ENCODE results near the gene HDAC8. TPM values are rescaled to one million over a fixed set of nuclear protein-coding genes. Genes with fewer than 3 reads are reported as not detected.
"Not testable (repeated sequence)": the region's sequence is repeated elsewhere in the genome, so short reads cannot be mapped to it uniquely, and the experiment has no call there.

Gene HDAC8
- total RNA-seq, 2 experiments from 2014 or later, result 23.6 to 23.8 TPM

DNA sequence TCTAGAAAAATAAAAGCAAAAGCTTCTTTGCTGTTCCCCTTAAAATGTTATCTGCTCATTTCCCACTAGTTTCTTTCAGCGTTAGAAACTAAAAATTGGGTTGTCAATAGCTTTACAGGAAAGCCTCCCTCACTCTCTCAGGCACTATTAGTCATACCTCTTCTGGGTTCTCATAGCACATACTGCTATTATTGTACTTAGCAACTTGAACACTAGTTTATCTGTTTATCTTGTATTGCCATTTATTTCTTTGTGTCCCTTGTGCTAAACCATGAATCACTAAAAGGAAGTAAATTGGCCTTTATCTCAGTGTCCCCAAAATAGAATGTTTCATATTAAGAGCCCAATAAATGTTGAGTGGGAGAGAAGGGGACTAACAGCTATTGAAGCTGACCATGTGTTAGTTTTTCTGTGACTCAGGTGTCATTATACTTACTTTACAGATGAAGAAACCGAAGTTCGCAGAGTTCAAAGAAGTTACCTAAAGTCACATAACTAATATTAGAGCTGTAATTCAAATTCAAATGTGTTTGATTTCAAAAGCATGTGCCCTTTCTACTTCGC is 142.2 kb downstream of the HDAC8 start:
- ChIA-PET POLR2A (no interaction called here), CTCF (no interaction called here)
- Mint-ChIP-seq H3K9me3 (ENCODE audit: insufficient read depth) (no peaks in the 10 kb centered on the region), H3K4me1 (ENCODE audit: low read depth) (no peaks in the 10 kb centered on the region), H3K27ac (no peak overlapping the region), H3K4me3 (no peak overlapping the region), H3K27me3 (ENCODE audit: low read depth) (no peaks in the 10 kb centered on the region), H3K36me3 (ENCODE audit: low read depth) (peaks cover 20% of the 10 kb centered on the region)
- ATAC-seq (no peak), DNase-seq (no peak)

DNA sequence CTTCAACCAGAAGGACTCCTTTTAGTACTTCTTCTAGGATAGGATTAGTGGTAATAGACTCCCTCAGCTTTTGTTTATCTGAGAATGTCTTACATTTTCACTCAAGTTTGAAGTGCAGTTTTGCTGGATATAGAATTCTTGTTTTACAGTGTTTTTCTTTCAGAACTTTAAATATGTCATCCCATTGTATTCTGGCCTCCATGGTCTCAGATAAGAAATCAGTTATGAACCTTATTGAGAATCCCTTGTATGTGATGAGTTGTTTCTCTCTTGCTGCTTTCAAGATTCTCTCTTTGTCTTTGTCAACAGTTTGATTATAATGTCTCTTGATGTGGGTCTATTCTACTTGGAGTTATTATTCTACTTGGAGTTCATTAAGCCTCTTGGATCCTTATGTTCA is 150.8 kb downstream of the HDAC8 start:
- Mint-ChIP-seq H3K9me3 (ENCODE audit: insufficient read depth) (peaks cover 15% of the 10 kb centered on the region), H3K4me3 (no peak overlapping the region), H3K4me1 (ENCODE audit: low read depth) (no peaks in the 10 kb centered on the region), H3K36me3 (ENCODE audit: low read depth) (peaks cover 8% of the 10 kb centered on the region), H3K27me3 (ENCODE audit: low read depth) (no peaks in the 10 kb centered on the region), H3K27ac (no peak overlapping the region)
- ChIA-PET POLR2A (no interaction called here), CTCF (no interaction called here)
- DNase-seq (no peak), ATAC-seq (no peak)

DNA sequence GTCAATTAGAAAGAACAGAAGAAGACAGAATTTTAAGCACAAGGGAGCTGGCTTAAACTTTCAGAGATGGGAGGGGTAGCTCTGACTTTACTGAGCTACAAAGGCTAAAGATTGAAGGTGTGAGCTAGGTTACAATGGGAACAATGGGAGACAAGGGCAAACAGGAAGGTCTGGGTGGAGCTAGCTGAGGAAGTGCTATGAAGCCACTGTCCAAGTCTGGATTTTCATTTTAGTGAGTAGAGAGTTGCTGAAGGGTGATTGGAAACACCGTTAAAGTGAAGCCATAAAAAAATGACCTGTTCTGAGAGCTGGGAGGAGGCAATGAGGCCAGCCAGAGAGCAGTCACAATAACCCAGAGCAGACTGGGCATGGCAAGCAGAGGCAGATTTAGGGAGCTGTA is 162.7 kb downstream of the HDAC8 start:
- no peak for DNase-seq
- ChIA-PET POLR2A (no interaction called here), CTCF (no interaction called here)
- Mint-ChIP-seq H3K27me3 (ENCODE audit: low read depth) (no peaks in the 10 kb centered on the region), H3K4me1 (ENCODE audit: low read depth) (peaks cover 4% of the 10 kb centered on the region), H3K36me3 (ENCODE audit: low read depth) (peaks cover 13% of the 10 kb centered on the region), H3K27ac (no peak overlapping the region), H3K4me3 (no peak overlapping the region), H3K9me3 (ENCODE audit: insufficient read depth) (no peaks in the 10 kb centered on the region)
- no peak for ATAC-seq

DNA sequence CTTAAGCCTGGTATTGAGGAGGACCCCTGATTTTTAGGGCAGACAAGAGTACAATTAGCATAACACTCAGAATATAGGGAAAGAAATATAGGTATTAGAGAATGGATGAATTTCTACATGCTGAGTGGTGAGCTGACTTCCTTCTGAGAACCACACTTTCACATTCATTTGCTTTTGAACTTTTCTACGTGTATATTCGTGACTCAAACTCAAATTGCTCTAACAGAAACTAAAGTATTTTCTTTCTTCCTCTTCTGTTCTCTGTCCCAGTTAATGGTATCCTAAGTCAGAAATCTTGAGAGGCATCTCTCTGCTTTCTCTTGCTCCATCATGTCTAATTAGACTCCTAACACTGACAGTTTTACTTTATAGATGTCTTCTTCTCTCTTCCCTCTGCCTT is 163.8 kb downstream of the HDAC8 start:
- Mint-ChIP-seq H3K4me3 (no peak overlapping the region), H3K4me1 (ENCODE audit: low read depth) (peaks cover 4% of the 10 kb centered on the region), H3K36me3 (ENCODE audit: low read depth) (peaks cover 9% of the 10 kb centered on the region), H3K27me3 (ENCODE audit: low read depth) (no peaks in the 10 kb centered on the region), H3K27ac (no peak overlapping the region), H3K9me3 (ENCODE audit: insufficient read depth) (no peaks in the 10 kb centered on the region)
- DNase-seq (no peak), ATAC-seq (no peak)
- CTCF ChIA-PET, result no interaction called here
- POLR2A ChIA-PET, result no interaction called here

DNA sequence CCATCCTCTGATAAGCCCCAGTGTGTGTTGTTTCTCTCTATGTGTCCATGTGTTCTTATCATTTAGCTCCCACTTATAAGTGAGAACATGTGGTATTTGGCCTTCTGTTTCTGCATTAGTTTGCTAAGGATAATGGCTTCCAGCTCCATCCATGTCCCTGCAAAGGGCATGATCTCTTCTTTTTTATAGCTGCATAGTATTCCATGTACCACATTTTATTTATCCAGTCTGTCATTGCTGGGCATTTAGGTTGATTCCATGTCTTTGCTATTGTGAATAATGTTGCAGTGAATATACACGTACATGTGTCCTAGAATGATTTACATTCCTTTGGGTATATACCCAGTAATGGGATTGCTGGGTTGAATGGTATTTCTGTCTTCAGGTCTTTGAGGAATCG is 167.5 kb downstream of the HDAC8 start:
- H3K4me1 Mint-ChIP-seq (ENCODE audit: low read depth); H3K9me3 Mint-ChIP-seq (ENCODE audit: insufficient read depth); H3K27ac Mint-ChIP-seq; CTCF ChIA-PET; H3K36me3 Mint-ChIP-seq (ENCODE audit: low read depth); H3K4me3 Mint-ChIP-seq; ATAC-seq; H3K27me3 Mint-ChIP-seq (ENCODE audit: low read depth); POLR2A ChIA-PET; DNase-seq: not testable (repeated sequence)

DNA sequence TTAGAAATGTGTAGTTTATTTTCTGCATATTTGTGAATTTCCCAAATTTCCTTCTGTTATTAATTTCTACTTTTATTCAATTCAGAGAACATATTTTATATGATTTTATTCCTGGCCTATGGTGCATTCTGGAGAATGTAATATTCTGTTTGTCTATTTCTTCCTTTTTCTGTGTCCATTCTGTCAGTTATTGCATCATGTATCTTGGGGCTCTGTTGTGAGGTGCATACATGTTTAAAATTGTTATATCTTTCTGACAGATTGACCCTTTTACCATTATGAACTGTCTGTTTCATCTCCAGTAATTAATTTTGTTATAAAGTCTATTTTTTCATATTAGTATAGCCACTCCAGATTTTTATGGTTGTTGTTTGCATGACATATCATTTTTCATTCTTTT is 170.0 kb downstream of the HDAC8 start:
- Mint-ChIP-seq H3K27me3 (ENCODE audit: low read depth) (no peaks in the 10 kb centered on the region), H3K27ac (no peak overlapping the region), H3K4me3 (no peak overlapping the region), H3K4me1 (ENCODE audit: low read depth) (no peaks in the 10 kb centered on the region), H3K36me3 (ENCODE audit: low read depth) (peaks cover 7% of the 10 kb centered on the region), H3K9me3 (ENCODE audit: insufficient read depth) (no peaks in the 10 kb centered on the region)
- no peak for ATAC-seq
- no peak for DNase-seq
- POLR2A ChIA-PET, result no interaction called here
- CTCF ChIA-PET, result no interaction called here

DNA sequence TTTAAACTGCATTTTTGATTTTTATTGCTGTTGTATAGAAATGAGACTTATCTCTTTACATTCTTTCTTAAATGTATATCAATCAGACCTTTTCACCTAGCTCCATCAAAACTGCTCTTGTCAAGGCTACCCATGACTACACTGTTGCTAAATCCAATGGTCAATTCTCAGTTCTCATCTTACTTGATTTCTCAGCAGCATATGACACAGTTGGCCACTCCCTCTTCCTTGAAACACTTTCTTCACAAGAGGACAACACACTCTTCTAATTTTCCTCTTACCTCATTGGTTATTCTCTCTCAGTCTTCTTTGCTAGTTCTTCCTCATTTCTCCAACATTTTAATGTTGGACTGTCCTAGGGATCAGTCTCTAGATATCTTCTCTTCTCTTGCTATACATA is 172.8 kb downstream of the HDAC8 start:
- H3K36me3 Mint-ChIP-seq (ENCODE audit: low read depth), result peaks cover 5% of the 10 kb centered on the region
- no peak for DNase-seq
- no peak overlapping the region for H3K4me3 Mint-ChIP-seq
- CTCF ChIA-PET, result no interaction called here
- POLR2A ChIA-PET, result no interaction called here
- no peaks in the 10 kb centered on the region for H3K9me3 Mint-ChIP-seq (ENCODE audit: insufficient read depth)
- no peak overlapping the region for H3K27ac Mint-ChIP-seq
- no peaks in the 10 kb centered on the region for H3K27me3 Mint-ChIP-seq (ENCODE audit: low read depth)
- H3K4me1 Mint-ChIP-seq (ENCODE audit: low read depth), result no peaks in the 10 kb centered on the region
- ATAC-seq, result no peak

DNA sequence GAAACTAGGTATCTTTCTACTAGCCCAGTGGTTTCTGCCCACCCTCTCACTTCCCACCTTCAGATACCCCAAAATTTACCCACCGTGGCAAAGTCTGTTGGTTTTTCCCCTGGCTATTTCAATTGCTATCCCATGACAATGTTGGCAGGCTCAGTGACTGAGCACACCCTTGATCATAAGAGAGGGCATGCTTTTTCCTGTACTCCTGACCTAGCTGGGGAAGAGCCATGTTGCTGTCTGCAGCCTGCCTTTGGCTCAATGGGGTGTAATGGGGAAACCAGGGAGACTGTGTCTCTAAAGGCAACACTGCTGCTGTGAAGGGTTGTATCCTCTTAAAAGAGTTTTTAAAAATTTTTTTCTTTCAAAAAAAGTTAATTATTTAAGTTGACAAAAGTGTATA is 176.5 kb downstream of the HDAC8 start:
- POLR2A ChIA-PET, result no interaction called here
- H3K9me3 Mint-ChIP-seq (ENCODE audit: insufficient read depth), result no peaks in the 10 kb centered on the region
- ATAC-seq, result no peak
- CTCF ChIA-PET, result no interaction called here
- H3K36me3 Mint-ChIP-seq (ENCODE audit: low read depth), result peaks cover 5% of the 10 kb centered on the region
- H3K4me3 Mint-ChIP-seq, result no peak overlapping the region
- H3K27me3 Mint-ChIP-seq (ENCODE audit: low read depth), result no peaks in the 10 kb centered on the region
- no peaks in the 10 kb centered on the region for H3K4me1 Mint-ChIP-seq (ENCODE audit: low read depth)
- no peak overlapping the region for H3K27ac Mint-ChIP-seq
- no peak for DNase-seq

DNA sequence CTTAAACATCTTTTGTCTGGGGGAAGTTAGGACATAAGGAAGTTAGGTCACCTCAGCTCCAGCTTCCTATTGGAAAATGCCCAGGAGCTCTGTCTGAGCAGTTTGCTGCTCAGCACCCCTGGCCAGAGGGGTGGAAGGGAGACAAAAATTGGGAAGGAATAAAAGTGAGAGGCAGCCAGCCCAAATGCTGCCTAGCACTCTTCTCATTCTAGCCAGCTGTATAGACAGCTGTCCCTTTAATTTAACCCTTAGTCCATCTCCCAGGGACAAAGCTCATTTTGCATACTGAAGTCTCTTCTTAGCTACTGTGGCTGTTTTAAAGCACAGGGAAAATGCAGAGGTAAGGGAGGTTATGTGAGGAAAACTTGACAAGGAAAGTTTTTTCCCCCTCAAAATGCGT is 177.4 kb downstream of the HDAC8 start:
- Mint-ChIP-seq H3K27ac (no peak overlapping the region), H3K36me3 (ENCODE audit: low read depth) (peaks cover 2% of the 10 kb centered on the region), H3K4me3 (no peak overlapping the region), H3K4me1 (ENCODE audit: low read depth) (no peaks in the 10 kb centered on the region), H3K27me3 (ENCODE audit: low read depth) (no peaks in the 10 kb centered on the region), H3K9me3 (ENCODE audit: insufficient read depth) (no peaks in the 10 kb centered on the region)
- no peak for DNase-seq
- ChIA-PET CTCF (no interaction called here), POLR2A (no interaction called here)
- ATAC-seq, result no peak

DNA sequence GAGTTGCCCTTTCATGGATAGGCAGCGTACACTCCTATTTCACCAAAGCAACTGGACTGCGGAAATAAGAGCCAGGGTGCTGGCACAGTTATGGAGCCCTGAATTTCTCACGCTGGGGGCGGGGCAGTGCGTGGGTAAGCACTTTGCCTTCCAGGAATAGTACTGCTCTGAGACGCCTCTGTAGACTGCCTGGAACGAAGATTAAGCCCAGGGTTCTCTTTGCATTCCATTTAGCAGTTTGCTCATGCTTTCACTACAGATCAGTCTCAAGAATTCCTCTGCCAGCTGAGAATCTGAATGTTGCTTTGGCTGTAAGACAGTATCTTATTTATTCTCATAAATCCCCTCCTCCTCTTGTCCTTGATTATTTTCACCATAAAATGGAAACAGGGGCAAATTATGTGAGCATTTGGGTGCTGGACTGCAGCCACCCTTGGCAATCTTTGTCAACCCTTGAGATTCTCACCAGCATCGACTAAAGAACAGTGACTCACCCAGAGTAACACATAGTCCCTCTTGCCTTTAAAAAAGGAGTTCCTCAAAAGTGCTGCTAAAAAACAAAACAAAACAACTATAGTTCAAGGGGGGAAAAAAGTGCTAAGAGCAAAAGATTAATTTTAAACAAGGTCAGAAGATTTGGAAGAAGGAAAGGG is 178.0 kb downstream of the HDAC8 start:
- ATAC-seq, result no peak
- no peaks in the 10 kb centered on the region for H3K9me3 Mint-ChIP-seq (ENCODE audit: insufficient read depth)
- no peaks in the 10 kb centered on the region for H3K36me3 Mint-ChIP-seq (ENCODE audit: low read depth)
- no peak overlapping the region for H3K27ac Mint-ChIP-seq
- no peak overlapping the region for H3K4me3 Mint-ChIP-seq
- no peak for DNase-seq
- ChIA-PET CTCF (no interaction called here), POLR2A (no interaction called here)
- no peaks in the 10 kb centered on the region for H3K27me3 Mint-ChIP-seq (ENCODE audit: low read depth)
- H3K4me1 Mint-ChIP-seq (ENCODE audit: low read depth), result no peaks in the 10 kb centered on the region

DNA sequence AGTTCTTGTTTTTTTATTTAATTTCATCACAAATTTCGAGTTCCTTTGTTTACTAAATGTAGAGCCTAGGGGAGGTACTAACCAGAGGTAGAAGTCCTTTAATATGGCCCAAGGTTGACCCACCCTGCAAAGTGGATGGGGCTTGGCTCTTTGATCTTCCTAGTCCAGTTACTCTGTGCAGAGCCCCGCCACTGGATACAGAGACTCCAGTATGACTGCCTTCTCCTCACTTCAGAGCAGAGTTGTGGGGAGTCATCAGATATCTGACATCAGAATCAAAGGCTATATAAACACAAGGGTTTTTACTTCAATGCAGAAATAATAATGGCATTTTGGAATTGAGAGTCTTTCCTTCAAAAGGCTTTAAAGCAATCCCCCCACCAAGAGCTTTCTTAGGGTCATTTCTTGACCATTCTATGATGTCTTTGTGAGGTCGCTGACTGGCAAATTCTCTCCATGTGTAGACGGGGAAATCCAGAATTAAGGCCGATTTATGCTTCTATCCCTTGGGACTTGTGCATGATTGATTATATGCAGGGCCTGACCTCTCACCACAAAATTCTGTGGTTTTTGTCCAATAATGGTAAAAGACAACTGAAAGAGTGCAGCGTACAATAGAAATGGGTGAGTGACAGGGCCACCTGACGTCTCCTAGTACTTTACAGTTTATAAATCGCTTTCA is 178.7 kb downstream of the HDAC8 start:
- Mint-ChIP-seq H3K27ac (no peak overlapping the region), H3K36me3 (ENCODE audit: low read depth) (no peaks in the 10 kb centered on the region), H3K9me3 (ENCODE audit: insufficient read depth) (no peaks in the 10 kb centered on the region), H3K27me3 (ENCODE audit: low read depth) (no peaks in the 10 kb centered on the region), H3K4me1 (ENCODE audit: low read depth) (no peaks in the 10 kb centered on the region), H3K4me3 (no peak overlapping the region)
- ChIA-PET CTCF (no interaction called here), POLR2A (no interaction called here)
- ATAC-seq (no peak), DNase-seq (no peak)

DNA sequence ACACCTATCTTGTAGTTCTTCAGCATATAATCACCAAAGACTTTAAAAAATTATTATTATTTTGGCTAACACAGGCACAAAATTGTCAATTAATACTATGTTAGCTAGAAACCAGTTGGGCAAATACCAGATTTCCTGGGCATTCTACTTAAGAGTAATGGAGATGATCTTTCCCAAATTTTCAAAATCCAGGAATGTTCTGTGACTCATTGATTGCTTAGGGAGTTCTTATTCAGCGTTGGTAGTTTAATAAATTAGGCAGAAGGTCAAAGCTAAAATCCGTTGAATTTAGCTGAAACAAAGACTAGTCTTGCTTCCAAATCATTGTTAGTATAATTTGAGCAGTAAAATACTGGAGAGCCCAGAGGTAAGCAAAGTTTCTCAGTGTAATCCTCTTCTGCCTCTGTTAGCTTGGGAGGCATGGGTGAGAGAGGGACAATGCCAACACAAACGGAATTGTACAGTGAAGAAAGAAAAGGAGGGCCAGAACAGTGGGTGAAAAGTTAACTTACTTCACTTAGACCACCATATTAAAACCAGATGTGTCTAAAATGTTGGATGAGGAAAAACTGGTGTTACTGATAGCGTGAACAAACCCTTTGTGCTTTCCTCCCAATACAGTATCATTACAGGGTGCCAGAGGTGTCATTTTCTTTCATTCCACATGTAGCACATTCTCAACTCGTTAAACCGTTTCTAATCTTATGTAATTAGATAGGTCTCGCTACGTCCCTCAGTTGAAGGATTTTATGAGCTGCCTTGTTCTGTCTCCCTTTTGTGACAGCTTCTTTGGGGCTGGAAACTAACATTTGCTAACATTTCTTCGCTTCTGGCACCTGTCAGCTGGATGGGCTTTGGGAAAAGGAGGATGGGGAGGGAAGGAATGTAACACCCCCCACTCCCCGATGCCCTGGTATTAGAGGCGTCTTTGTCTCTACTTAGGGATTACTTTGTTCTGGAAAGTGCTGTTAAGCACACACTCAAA is 179.5 kb downstream of the HDAC8 start:
- DNase-seq, result no peak
- Mint-ChIP-seq H3K27ac (no peak overlapping the region), H3K9me3 (ENCODE audit: insufficient read depth) (no peaks in the 10 kb centered on the region), H3K36me3 (ENCODE audit: low read depth) (no peaks in the 10 kb centered on the region), H3K27me3 (ENCODE audit: low read depth) (no peaks in the 10 kb centered on the region), H3K4me1 (ENCODE audit: low read depth) (no peaks in the 10 kb centered on the region), H3K4me3 (no peak overlapping the region)
- CTCF ChIA-PET, result no interaction called here
- ATAC-seq, result no peak
- POLR2A ChIA-PET, result no interaction called here
